IPS DF 19.7 (cell line): ENCODE data around the gene LEO1.

Experiments
- DNase-seq: peaks from one replicate; pipeline ENCODE4 v3.0.0-alpha.2; 2013; ENCODE audit warnings: low read depth, low spot score

LEO1 gene

GRCh38 chr15:51931016-51931415 is 40.6 kb downstream of the LEO1 start:
- DNase-seq = no peak

- DNase-seq = no peak
These were observed 44.8 kb downstream of the LEO1 start for GRCh38 chr15:51926809-51927208.

- DNase-seq = no peak
These were observed 47.2 kb downstream of the LEO1 start for GRCh38 chr15:51924156-51925068.

- peak; percentile 45 for DNase-seq
These were observed 54.1 kb downstream of the LEO1 start for GRCh38 chr15:51917493-51917892.

GRCh38 chr15:51912528-51912927 is 59.0 kb downstream of the LEO1 start:
- no peak for DNase-seq

- no peak for DNase-seq
These were observed 62.0 kb downstream of the LEO1 start for GRCh38 chr15:51909584-51909983.

GRCh38 chr15:51908316-51908715 is 63.3 kb downstream of the LEO1 start:
- DNase-seq = no peak

GRCh38 chr15:51907136-51907862 is 64.3 kb downstream of the LEO1 start:
- no peak for DNase-seq

GRCh38 chr15:51904931-51905330 is 66.6 kb downstream of the LEO1 start:
- no peak for DNase-seq

- no peak for DNase-seq
These were observed 67.2 kb downstream of the LEO1 start for GRCh38 chr15:51904421-51904820.

GRCh38 chr15:51889486-51889885 is 82.1 kb downstream of the LEO1 start:
- no peak for DNase-seq

GRCh38 chr15:51888593-51889195 is 82.9 kb downstream of the LEO1 start:
- DNase-seq = no peak
